Bronchial epithelial cell (primary cell): Measurements from ENCODE around the gene WDR90. TPM values are rescaled to one million over a fixed set of nuclear protein-coding genes. Genes with fewer than 3 reads are reported as not detected.

ENCODE experiments used
- DNase-seq: peaks from one replicate; pipeline ENCODE4 v3.0.0-alpha.2; 2010; ENCODE audit warnings: low read depth
- FAIRE-seq: peaks from 2 replicates; lab custom pipeline; 2011; peaks lifted over from hg19 to GRCh38; lab: Jason Lieb, UNC
- H3K27me3 ChIP-seq: 2 replicates; pipeline ENCODE4 v1.5.1; 2011; ENCODE audit warnings: low read length; ENCODE audit not compliant: control insufficient read depth, insufficient read depth
- H3K36me3 ChIP-seq: 2 replicates; pipeline ENCODE4 v1.5.1; 2011; ENCODE audit warnings: low read length; ENCODE audit not compliant: control insufficient read depth, insufficient read depth
- H3K4me3 ChIP-seq: 2 replicates; pipeline ENCODE4 v1.5.1; 2011; ENCODE audit warnings: mild to moderate bottlenecking, low read depth, low read length, control low read depth
- CTCF ChIP-seq: IDR thresholded peaks from 2 replicates; pipeline ENCODE4 v1.5.1; 2011; ENCODE audit warnings: mild to moderate bottlenecking, moderate library complexity, low read length, control low read depth, inconsistent platforms; ENCODE audit not compliant: insufficient read depth, severe bottlenecking
- total RNA-seq: library from RNA; depleted of rRNA; stranded (reverse); fragments of >200 nt; gene quantifications from 2 replicates; pipeline ENCODE4 v1.2.1, GENCODE V29; 2014

Gene WDR90
- total RNA-seq, 1 donor from 2014 or later = 4.2 TPM

GRCh38 chr16:645852-646678, 3.1 kb upstream of the WDR90 start:
- Histone ChIP-seq H3K4me3 (no peak overlapping the region), H3K27me3 (no peaks in the 10 kb centered on the region), H3K36me3 (peaks cover 2% of the 10 kb centered on the region)
- TF ChIP-seq CTCF = no peak
- DNase-seq (no peak), FAIRE-seq (no peak)

- no peak for TF ChIP-seq CTCF
- FAIRE-seq (no peak), DNase-seq (no peak)
These were observed 2.4 kb upstream of the WDR90 start for GRCh38 chr16:646679-647172.

GRCh38 chr16:647173-647902, 1.8 kb upstream of the WDR90 start:
- FAIRE-seq (no peak), DNase-seq (no peak)
- no peak overlapping the region for H3K4me3 ChIP-seq
- TF ChIP-seq CTCF = no peak
- H3K27me3 ChIP-seq = no peaks in the 10 kb centered on the region
- peaks cover 2% of the 10 kb centered on the region for H3K36me3 ChIP-seq

More at GRCh38 chr16:646679-647172, 2.4 kb upstream of the WDR90 start:
- peaks cover 2% of the 10 kb centered on the region for H3K36me3 ChIP-seq
- H3K4me3 ChIP-seq = no peak overlapping the region
- H3K27me3 ChIP-seq = no peaks in the 10 kb centered on the region

GRCh38 chr16:648071-648780, 939 bp upstream of the WDR90 start:
- H3K27me3 ChIP-seq = no peaks in the 10 kb centered on the region
- FAIRE-seq (peak; percentile 23), DNase-seq (peak; percentile 20)
- H3K36me3 ChIP-seq = peaks cover 2% of the 10 kb centered on the region
- H3K4me3 ChIP-seq = peak overlapping the region; percentile 56
- peak; percentile 74 for TF ChIP-seq CTCF

- Histone ChIP-seq H3K4me3 (peak overlapping the region; percentile 56), H3K36me3 (peaks cover 5% of the 10 kb centered on the region), H3K27me3 (no peaks in the 10 kb centered on the region)
- DNase-seq (no peak), FAIRE-seq (no peak)
- no peak for TF ChIP-seq CTCF
These were observed 466 bp downstream of the WDR90 start for GRCh38 chr16:649631-650030.
